ENCODE data around the gene BST2. TPM values are rescaled to one million over a fixed set of nuclear protein-coding genes. Genes with fewer than 3 reads are reported as not detected.
A peak's percentile ranks its signal among the peaks of the same experiment; 100 is the strongest.

Gene BST2
- total RNA-seq, 1 donor from 2014 or later: 97.8 TPM

DNA sequence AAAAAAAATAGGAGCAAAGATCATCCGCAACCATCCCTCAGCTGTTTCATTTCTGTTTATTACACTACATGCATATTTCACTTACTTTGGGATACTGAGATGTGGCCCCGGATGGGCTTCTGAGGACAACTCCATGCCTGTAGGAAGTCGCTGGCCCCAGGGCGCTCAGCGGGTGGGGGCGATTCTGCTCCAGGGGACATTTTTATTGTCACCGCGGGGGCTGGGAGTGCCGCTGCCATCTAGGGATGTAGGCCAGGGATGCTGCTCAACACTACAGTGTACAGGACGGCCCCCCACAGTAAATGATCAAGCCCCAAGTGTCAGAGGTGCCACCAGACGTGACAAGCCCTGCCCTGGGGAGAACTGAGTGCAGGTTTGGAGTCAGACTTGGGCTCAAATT is 6.4 kb upstream of the BST2 start:
- TF ChIP-seq, protein P1, sequence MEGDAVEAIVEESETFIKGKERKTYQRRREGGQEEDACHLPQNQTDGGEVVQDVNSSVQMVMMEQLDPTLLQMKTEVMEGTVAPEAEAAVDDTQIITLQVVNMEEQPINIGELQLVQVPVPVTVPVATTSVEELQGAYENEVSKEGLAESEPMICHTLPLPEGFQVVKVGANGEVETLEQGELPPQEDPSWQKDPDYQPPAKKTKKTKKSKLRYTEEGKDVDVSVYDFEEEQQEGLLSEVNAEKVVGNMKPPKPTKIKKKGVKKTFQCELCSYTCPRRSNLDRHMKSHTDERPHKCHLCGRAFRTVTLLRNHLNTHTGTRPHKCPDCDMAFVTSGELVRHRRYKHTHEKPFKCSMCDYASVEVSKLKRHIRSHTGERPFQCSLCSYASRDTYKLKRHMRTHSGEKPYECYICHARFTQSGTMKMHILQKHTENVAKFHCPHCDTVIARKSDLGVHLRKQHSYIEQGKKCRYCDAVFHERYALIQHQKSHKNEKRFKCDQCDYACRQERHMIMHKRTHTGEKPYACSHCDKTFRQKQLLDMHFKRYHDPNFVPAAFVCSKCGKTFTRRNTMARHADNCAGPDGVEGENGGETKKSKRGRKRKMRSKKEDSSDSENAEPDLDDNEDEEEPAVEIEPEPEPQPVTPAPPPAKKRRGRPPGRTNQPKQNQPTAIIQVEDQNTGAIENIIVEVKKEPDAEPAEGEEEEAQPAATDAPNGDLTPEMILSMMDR (IDR thresholded peaks at IDR 0.05; ENCODE audit: unreplicated experiment): no peak
- H3K9me3 Mint-ChIP-seq (ENCODE audit: unreplicated experiment): no peaks in the 10 kb centered on the region
- DNase-seq (ENCODE audit: low spot score): no peak
- peaks cover 3% of the 10 kb centered on the region for H3K27me3 Mint-ChIP-seq (ENCODE audit: unreplicated experiment)
- H3K36me3 Mint-ChIP-seq (ENCODE audit: low read depth, unreplicated experiment): no peaks in the 10 kb centered on the region
- H3K4me1 Mint-ChIP-seq (ENCODE audit: unreplicated experiment): peaks cover 31% of the 10 kb centered on the region
- H3K4me3 Mint-ChIP-seq (ENCODE audit: unreplicated experiment): no peak overlapping the region
- H3K27ac Mint-ChIP-seq (ENCODE audit: unreplicated experiment): peak overlapping the region; percentile 98

DNA sequence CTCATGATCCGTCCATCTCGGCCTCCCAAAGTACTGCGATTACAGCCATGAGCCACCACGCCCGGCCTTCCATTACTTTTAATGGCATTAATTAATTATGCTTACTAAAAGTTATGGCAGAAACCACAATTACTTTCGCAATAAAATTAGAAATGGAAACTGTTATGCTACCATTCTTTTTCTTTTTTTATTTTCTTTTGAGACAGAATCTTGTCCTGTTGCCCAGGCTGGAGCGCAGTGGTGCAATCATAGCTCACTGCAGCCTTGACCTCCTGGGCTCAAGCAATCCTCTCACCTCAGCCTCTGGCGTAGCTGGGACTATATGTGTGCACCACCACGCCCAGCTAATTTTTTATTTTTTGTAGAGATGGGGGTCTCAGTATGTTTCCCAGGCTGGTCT is 4.6 kb upstream of the BST2 start:
- Mint-ChIP-seq H3K4me3 (ENCODE audit: unreplicated experiment) (no peak overlapping the region), H3K4me1 (ENCODE audit: unreplicated experiment) (peaks cover 31% of the 10 kb centered on the region), H3K27ac (ENCODE audit: unreplicated experiment) (no peak overlapping the region), H3K36me3 (ENCODE audit: low read depth, unreplicated experiment) (no peaks in the 10 kb centered on the region), H3K9me3 (ENCODE audit: unreplicated experiment) (no peaks in the 10 kb centered on the region), H3K27me3 (ENCODE audit: unreplicated experiment) (no peaks in the 10 kb centered on the region)
- no peak for DNase-seq (ENCODE audit: low spot score)
- TF ChIP-seq, protein P1 (IDR thresholded peaks at IDR 0.05; ENCODE audit: unreplicated experiment): no peak

GRCh38 chr19:17406887-17407196 is 1.4 kb upstream of the BST2 start:
- Mint-ChIP-seq H3K27me3 (ENCODE audit: unreplicated experiment) (no peaks in the 10 kb centered on the region), H3K36me3 (ENCODE audit: low read depth, unreplicated experiment) (no peaks in the 10 kb centered on the region), H3K4me3 (ENCODE audit: unreplicated experiment) (peak overlapping the region; percentile 16), H3K27ac (ENCODE audit: unreplicated experiment) (peak overlapping the region; percentile 24), H3K4me1 (ENCODE audit: unreplicated experiment) (peaks cover 28% of the 10 kb centered on the region), H3K9me3 (ENCODE audit: unreplicated experiment) (no peaks in the 10 kb centered on the region)
- DNase-seq (ENCODE audit: low spot score): no peak
- TF ChIP-seq, protein P1 (IDR thresholded peaks at IDR 0.05; ENCODE audit: unreplicated experiment): no peak

DNA sequence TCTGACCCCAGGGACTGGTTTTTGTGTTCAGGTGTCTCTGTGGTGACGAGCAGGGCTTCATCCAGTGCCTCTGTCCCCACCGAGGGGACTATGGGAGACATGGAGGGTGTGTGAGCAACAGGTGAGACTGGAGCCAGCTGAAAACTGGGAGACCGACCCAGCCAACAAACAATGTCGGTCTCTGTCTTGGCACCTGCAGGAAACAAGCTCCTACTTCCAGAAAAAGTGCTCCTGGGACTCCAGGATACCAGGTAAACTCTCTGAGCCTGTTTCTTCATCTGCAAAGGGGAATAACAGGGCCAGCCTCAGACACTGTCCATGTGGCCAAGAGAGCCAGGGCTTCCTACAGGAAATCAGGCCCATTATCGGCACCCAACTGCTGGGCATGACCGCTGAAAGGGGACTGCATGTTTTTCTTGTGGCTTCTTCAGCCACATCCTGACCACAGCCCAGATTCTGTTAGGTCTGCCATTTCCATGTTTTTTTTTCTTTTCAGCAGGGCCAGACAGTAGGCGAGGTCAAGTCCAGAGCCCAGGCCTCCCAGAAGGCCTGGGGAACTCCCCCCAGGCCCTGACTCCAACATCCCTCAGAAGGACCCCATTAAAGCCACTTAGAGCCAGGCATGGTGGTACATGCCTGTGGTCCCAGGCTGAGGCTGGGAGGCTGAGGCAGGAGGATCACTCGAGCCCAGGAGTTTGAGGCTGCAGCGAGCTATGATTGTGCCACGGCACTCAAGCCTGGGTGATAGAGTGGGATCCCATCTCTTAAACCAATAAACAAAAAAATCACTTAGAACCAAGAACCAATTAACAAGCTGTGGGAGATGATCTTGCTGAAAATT is 836 bp upstream of the BST2 start:
- H3K4me1 Mint-ChIP-seq (ENCODE audit: unreplicated experiment): peaks cover 31% of the 10 kb centered on the region

More for the DNA sequence above, 836 bp upstream of the BST2 start:
- H3K27me3 Mint-ChIP-seq (ENCODE audit: unreplicated experiment): peaks cover 4% of the 10 kb centered on the region
- H3K9me3 Mint-ChIP-seq (ENCODE audit: unreplicated experiment): no peaks in the 10 kb centered on the region
- H3K4me3 Mint-ChIP-seq (ENCODE audit: unreplicated experiment): no peak overlapping the region
- H3K36me3 Mint-ChIP-seq (ENCODE audit: low read depth, unreplicated experiment): peaks cover 4% of the 10 kb centered on the region
- TF ChIP-seq, protein P1 (IDR thresholded peaks at IDR 0.05; ENCODE audit: unreplicated experiment): no peak
- no peak overlapping the region for H3K27ac Mint-ChIP-seq (ENCODE audit: unreplicated experiment)
- DNase-seq (ENCODE audit: low spot score): no peak
